Measurements from ENCODE around the gene B4GALNT3.
"Not testable (repeated sequence)": the region's sequence is repeated elsewhere in the genome, so short reads cannot be mapped to it uniquely, and the experiment has no call there.

B4GALNT3 gene

GRCh38 chr12:575948-576614 is 116.3 kb downstream of the B4GALNT3 start:
- peak; percentile 39 for DNase-seq (ENCODE audit: low read depth)

DNA sequence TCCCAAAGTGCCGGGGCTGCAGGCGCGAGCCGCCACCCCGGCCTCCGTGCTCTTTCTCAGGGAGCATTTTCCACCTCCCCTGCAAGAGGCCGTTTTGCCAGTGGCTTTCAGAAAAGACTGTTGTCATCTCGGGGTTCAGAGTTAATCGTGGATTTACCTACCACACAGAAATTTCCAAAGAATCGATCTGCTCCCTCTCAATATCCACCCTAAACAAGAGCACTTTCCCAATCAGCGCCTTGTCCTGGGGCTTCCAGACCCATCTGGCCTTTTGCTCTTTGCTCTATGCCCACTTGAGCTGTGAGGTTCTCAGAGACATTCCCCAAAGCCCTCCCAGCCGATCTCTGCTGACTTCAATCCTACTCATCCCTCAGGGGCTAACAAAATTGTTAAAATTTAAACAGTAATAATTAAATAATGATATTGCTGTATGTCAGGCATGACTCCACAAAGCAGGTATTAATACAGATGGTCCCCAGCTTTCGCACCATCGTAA is 116.9 kb downstream of the B4GALNT3 start:
- DNase-seq (ENCODE audit: low read depth) = no peak

- not testable (repeated sequence) for DNase-seq (ENCODE audit: low read depth)
Measured at GRCh38 chr12:577994-578747, 118.4 kb downstream of the B4GALNT3 start.

DNA sequence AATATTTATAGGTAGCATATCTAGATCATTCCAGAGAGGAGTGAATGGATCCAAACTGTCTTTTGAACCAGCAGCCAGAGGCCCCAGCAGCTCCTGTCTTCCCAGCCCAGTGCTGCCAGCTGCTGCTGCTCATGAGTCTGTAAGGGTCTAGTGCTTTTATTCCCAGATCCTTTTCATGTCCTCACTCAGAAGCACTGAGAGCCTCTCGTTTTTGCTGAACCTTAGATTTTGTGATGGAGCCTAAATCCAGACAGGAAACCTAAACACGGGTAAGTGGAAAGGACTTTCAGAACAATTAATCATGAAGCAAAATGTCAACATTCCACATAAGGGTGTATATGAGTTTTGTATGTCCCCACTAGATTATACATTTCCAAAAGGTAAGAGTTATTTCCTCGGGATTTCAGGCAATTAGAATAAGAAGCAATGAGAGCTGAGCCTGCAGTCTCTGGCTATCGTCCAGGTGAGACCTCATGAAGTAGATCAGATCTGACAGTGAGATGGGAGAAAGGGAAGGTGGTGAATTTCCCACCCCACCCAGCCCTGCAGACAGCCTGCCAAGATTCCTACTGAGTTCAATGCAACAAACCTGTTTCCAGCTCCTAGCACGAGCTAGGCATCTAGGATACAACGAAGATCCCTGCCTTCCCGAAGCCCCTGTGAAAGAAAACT is 119.1 kb downstream of the B4GALNT3 start:
- no peak for DNase-seq (ENCODE audit: low read depth)

DNA sequence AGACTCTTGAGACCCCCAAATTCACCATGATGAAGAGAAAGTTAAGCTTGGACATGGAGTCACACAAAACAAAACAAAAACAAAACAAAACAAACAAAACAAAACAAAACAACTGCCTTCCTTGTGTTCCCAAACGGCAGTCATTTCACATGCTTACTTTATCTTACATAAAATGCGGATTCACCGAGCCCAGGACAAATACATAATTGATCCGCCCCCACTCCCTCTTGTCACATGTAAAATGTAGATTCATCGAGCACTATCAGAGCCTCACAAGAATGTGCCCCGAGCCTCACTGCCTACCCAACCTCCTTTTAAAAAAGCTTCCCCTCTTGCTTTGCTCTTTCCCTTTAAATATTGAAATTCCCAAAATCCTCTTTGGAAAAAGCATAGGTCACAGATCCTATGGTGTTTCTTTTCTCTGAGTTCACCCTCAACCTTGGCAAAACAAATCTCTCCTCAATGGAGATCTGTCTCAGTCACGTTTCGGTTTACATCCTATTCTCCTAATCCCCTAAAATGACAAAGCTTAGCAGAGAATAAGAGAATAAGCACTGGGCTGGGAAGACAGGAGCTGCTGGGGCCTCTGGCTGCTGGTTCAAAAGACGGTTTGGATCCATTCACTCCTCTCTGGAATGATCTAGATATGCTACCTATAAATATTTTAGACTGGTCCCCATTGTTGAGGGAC is 119.8 kb downstream of the B4GALNT3 start:
- DNase-seq (ENCODE audit: low read depth) = no peak

DNA sequence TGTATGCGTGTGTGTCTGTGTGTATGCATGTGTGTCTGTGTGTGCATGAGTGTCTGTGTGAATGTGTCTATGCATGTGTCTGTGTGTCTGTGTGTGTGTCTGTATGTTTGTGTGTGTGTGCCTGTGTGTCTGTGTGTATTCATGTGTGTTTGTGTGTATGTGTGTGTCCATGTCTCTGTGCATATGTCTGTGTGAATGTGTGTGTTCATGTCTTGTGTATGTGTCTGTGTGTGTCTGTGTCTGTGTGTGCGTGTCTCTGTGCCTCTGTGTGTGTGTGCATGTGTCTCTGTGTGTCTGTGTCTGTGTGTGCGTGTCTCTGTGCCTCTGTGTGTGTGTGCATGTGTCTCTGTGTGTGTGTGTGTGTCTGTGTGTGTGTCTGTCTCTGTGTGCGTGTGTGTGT is 121.1 kb downstream of the B4GALNT3 start:
- no peak for DNase-seq (ENCODE audit: low read depth)

- DNase-seq (ENCODE audit: low read depth) = no peak
Measured at GRCh38 chr12:581321-581720, 121.6 kb downstream of the B4GALNT3 start.

DNA sequence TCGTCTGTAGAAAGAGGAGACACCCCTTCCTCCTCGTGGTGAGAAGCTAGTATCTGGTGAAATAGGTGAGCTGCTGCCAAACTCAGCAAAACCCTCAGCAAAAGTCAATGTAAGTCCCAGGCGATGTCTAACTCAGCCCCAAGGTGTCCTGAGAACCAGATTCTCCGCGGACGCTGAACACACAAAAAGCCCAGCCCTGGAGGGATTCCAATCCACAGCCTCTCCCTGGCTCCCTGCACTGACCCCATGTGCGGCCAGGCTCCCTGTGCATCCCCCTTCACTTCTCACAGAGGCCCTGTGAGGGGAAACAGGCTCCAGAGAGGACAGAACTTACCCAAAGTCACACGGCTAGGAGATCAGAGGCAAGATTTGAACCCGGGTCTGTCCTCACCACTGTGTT is 122.0 kb downstream of the B4GALNT3 start:
- no peak for DNase-seq (ENCODE audit: low read depth)

- no peak for DNase-seq (ENCODE audit: low read depth)
Measured at GRCh38 chr12:583251-583869, 123.6 kb downstream of the B4GALNT3 start.

- no peak for DNase-seq (ENCODE audit: low read depth)
Measured at GRCh38 chr12:585062-586061, 125.6 kb downstream of the B4GALNT3 start.

DNA sequence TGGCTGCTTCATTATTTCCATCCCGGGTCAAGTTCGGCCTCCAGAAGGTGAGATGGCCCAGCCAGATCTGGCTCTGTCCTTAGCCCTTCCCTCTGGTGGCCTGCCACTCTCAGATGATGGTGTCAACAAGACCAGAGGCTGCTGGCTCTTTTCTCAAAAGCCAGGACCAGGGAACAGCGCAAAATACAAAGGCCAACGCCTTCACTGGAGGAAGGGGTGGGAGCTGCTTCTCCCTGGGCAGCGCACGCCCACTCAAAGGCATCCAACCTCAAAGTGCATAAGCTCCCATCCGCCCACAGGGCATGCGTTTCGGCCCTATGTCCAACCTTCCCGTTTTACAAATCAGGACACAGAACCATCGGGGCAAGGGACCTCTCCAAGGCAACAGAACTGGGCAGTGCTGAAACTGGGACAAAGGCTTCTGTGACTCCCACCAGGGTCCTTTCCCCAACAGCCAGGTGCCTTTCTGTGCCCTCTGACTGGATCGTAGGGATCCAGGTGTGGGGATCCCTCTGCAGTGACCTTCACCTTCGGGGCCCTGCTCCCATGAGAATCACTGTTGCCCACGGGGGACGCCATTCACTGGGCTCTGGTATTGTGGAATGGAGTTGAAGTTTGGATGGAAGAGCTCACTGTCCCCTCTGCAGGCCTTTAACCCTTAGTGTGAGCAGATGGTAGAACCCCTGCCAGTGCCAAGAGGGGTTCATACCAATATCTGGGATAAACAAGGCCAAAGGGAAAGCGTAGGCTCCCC is 126.8 kb downstream of the B4GALNT3 start:
- DNase-seq (ENCODE audit: low read depth) = no peak

GRCh38 chr12:587132-588023 is 127.6 kb downstream of the B4GALNT3 start:
- DNase-seq (ENCODE audit: low read depth) = no peak

DNA sequence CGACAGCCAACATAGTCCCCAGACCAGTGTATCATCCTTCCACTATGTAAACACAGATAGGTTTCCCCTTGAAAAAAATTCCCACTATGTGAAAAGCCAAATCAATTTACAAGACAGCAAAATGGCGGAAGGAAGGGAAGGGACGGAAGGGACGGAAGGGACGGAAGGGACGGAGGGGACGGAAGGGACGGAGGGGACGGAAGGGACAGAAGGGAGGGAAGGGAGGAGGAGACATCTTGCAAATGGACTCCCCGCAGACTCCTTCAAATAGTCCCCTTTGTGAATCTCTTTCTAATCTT is 128.2 kb downstream of the B4GALNT3 start:
- no peak for DNase-seq (ENCODE audit: low read depth)

- no peak for DNase-seq (ENCODE audit: low read depth)
Measured at GRCh38 chr12:588646-589045, 128.9 kb downstream of the B4GALNT3 start.

GRCh38 chr12:590206-590750 is 130.5 kb downstream of the B4GALNT3 start:
- no peak for DNase-seq (ENCODE audit: low read depth)

DNA sequence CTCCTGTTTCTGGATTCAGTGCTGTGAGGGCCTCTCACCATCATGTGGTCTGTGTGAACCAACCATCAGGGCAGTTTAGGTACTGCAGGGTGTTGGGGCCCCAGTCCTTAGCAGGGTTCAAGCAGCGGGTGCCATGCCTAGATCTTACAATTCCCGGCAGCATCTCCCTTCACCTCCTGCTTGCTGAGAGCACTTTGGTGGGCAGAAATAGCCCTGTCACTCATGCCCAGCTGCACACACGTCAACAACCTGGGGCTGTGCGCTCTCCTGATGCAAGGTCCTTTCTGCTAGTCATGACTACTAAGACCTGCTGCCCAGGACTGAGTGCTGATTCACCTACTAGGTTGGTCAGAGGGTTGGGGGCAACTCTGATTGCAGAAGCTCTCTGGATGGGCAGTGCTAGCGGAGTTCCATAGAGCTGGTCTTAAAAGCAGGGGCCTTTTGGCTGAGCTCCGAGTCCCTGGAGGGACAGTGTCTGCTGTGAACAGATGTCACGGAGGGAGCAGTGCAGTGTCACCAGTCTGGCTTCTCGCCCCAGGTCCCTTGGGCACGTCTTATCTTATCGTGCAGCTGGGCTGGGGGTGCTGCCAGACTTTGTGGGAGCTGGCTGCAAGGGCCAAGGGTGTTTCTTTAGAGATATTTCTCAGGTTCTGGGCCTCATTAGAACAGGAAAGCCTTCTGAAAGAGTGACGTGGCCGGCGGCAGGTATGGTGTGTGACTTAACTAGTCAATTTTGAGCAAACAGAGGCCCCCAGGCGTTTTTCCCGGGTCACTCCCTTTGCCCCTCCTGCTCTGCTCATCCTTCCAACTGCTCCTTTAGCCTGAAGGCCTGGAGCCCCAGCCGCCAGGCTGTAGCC is 131.7 kb downstream of the B4GALNT3 start:
- DNase-seq (ENCODE audit: low read depth) = no peak

- no peak for DNase-seq (ENCODE audit: low read depth)
Measured at GRCh38 chr12:592024-592505, 132.3 kb downstream of the B4GALNT3 start.
